ENCODE results near the gene TARM1.

DNA sequence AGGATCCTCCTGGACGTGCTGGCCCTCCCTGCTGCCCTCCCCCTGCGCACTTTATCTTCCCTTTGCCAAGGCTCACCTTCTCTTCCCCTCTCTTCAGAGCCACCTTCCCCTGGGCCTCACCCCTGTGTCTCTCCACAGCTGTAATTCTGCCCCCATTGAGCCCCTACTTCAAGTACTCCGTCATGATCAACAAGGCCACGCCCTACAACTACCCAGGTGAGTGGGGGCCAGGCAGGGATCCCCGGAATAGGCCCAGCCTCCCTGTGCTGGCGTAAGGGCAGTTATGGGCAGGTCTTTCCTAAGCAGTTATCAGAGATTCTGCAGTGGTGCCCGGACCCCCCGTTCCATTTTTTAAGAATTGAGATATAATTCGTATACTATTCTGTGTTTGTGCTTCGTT is 24.6 kb upstream of the TARM1 start:
- TF ChIP-seq, protein P1, sequence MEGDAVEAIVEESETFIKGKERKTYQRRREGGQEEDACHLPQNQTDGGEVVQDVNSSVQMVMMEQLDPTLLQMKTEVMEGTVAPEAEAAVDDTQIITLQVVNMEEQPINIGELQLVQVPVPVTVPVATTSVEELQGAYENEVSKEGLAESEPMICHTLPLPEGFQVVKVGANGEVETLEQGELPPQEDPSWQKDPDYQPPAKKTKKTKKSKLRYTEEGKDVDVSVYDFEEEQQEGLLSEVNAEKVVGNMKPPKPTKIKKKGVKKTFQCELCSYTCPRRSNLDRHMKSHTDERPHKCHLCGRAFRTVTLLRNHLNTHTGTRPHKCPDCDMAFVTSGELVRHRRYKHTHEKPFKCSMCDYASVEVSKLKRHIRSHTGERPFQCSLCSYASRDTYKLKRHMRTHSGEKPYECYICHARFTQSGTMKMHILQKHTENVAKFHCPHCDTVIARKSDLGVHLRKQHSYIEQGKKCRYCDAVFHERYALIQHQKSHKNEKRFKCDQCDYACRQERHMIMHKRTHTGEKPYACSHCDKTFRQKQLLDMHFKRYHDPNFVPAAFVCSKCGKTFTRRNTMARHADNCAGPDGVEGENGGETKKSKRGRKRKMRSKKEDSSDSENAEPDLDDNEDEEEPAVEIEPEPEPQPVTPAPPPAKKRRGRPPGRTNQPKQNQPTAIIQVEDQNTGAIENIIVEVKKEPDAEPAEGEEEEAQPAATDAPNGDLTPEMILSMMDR (IDR thresholded peaks at IDR 0.05), result no peak
- TF ChIP-seq POLR2A (IDR thresholded peaks at IDR 0.05), result no peak

All from vagina (tissue), 2 donors.